H1 (cell line): ENCODE results near the gene SEC23IP.

Source experiments
- BCL11A ChIP-seq, 2 experiments: IDR thresholded peaks; one replicate each; pipeline ENCODE4 v1.6.1; 2011; ENCODE audit warnings: low read depth in 2 of 2, low read length in 2 of 2, mild to moderate bottlenecking in 2 of 2
- CHD2 ChIP-seq: IDR thresholded peaks from 2 replicates; pipeline ENCODE4 v1.6.1; 2012; ENCODE audit warnings: low read length, improper control_type of control experiment
- CTCF ChIP-seq, 3 experiments: IDR thresholded peaks; 1 replicate in 2 of 3; 2 replicates in 1 of 3; pipeline versions ENCODE4 v1.5.1 to v1.6.1; 2011; ENCODE audit warnings: low read length in 3 of 3, mild to moderate bottlenecking in 3 of 3, inconsistent platforms in 2 of 3, low read depth in 1 of 3, moderate library complexity in 1 of 3; ENCODE audit not compliant: insufficient read depth in 1 of 3; ENCODE audit errors: control extremely low read depth in 1 of 3
- JUND ChIP-seq: IDR thresholded peaks from 2 replicates; pipeline ENCODE4 v1.6.1; 2011; ENCODE audit warnings: mild to moderate bottlenecking, improper control_type of control experiment, low read length
- KDM1A ChIP-seq: fragments of 200-600, 300-600 bp; sonication (generic); IDR thresholded peaks from 2 replicates; pipeline ENCODE4 v1.7.1; 2016; ENCODE audit warnings: mild to moderate bottlenecking, low read length, borderline replicate concordance
- POLR2AphosphoS5 ChIP-seq: IDR thresholded peaks from 2 replicates; pipeline ENCODE4 v1.6.1; 2011; ENCODE audit warnings: low read depth, low read length
- SIN3A ChIP-seq, 2 experiments: IDR thresholded peaks in 1 of 2; conservative IDR thresholded peaks in 1 of 2; 2 replicates each; pipeline ENCODE4 v1.6.1; 2011 to 2012; ENCODE audit warnings: low read length in 2 of 2, improper control_type of control experiment in 1 of 2, low read depth in 1 of 2, mild to moderate bottlenecking in 1 of 2

- TF ChIP-seq CTCF (IDR thresholded peaks at IDR 0.05; ENCODE audit: control extremely low read depth in 1 of 3, insufficient read depth in 1 of 3, low read depth in 1 of 3, low read length in 3 of 3) (no peak), JUND (no peak), CHD2 (no peak), BCL11A (IDR thresholded peaks at IDR 0.05; ENCODE audit: low read depth in 2 of 2, low read length in 2 of 2) (no peak), POLR2AphosphoS5 (no peak), KDM1A (no peak), SIN3A (conservative IDR thresholded peaks at IDR 0.05 in 1 of 2, IDR thresholded peaks at IDR 0.05 in 1 of 2; ENCODE audit: low read depth in 1 of 2, low read length in 2 of 2) (no peak)
Observed at GRCh38 chr10:119945805-119946204, 53.3 kb downstream of the SEC23IP start.
